HT-29 (cell line): ENCODE data around the gene COA1. TPM values are rescaled to one million over a fixed set of nuclear protein-coding genes. Genes with fewer than 3 reads are reported as not detected.
"Not testable (repeated sequence)": the region's sequence is repeated elsewhere in the genome, so short reads cannot be mapped to it uniquely, and the experiment has no call there.

ENCODE experiments used
- DNase-seq: peaks from one replicate; pipeline ENCODE4 v3.0.0-alpha.2; 2015; ENCODE audit warnings: low spot score
- total RNA-seq: library from RNA; depleted of rRNA; stranded (reverse); fragments of >200 nt; shearing (Covaris generic); gene quantifications from 2 replicates; pipeline ENCODE4 v1.2.3, GENCODE V29; 2014

COA1 gene
- total RNA-seq, 1 experiment from 2014 or later: 72.0 TPM

GRCh38 chr7:43758029-43758821 is 28.9 kb upstream of the COA1 start, which contains the start of gene BLVRA:
BLVRA (plus strand) TSS chr7:43758680; CDS start chr7:43771159, 12,479 bp downstream.
- DNase-seq: no peak

- DNase-seq: no peak
Observed at GRCh38 chr7:43757073-43757720, 27.9 kb upstream of the COA1 start.

- DNase-seq: no peak
Observed at GRCh38 chr7:43756368-43757072, 27.2 kb upstream of the COA1 start.

- no peak for DNase-seq
Observed at GRCh38 chr7:43754596-43754995, 25.3 kb upstream of the COA1 start.

GRCh38 chr7:43753843-43754242 is 24.5 kb upstream of the COA1 start:
- no peak for DNase-seq

GRCh38 chr7:43753271-43753810 is 24.0 kb upstream of the COA1 start:
- no peak for DNase-seq

GRCh38 chr7:43752411-43752810 is 23.1 kb upstream of the COA1 start:
- no peak for DNase-seq

GRCh38 chr7:43750016-43750887 is 20.9 kb upstream of the COA1 start:
- DNase-seq: no peak

GRCh38 chr7:43749383-43749940 is 20.1 kb upstream of the COA1 start:
- DNase-seq: no peak

GRCh38 chr7:43747328-43748105 is 18.2 kb upstream of the COA1 start:
- DNase-seq: no peak

- DNase-seq: no peak
Observed at GRCh38 chr7:43742692-43743091, 13.4 kb upstream of the COA1 start.

GRCh38 chr7:43737467-43738127 is 8.3 kb upstream of the COA1 start:
- no peak for DNase-seq

- no peak for DNase-seq
Observed at GRCh38 chr7:43735802-43736603, 6.7 kb upstream of the COA1 start.

- no peak for DNase-seq
Observed at GRCh38 chr7:43735403-43735801, 6.1 kb upstream of the COA1 start.

- not testable (repeated sequence) for DNase-seq
Observed at GRCh38 chr7:43734575-43735332, 5.4 kb upstream of the COA1 start.

GRCh38 chr7:43731494-43731893 is 2.2 kb upstream of the COA1 start:
- DNase-seq: not testable (repeated sequence)

GRCh38 chr7:43729924-43730248 is 563 bp upstream of the COA1 start:
- DNase-seq: no peak

GRCh38 chr7:43727494-43727893 is 1.8 kb downstream of the COA1 start:
- peak; percentile 32 for DNase-seq
